22Rv1 (cell line): ENCODE measurements around the gene SLC26A6.

Experiments
- H3K27ac ChIP-seq: fragments of 450-650 bp; 2 replicates; pipeline ENCODE4 v1.5.1; 2017
- ZFX ChIP-seq: fragments of 450-650 bp; IDR thresholded peaks from 2 replicates; pipeline ENCODE4 v1.6.1; 2017; ENCODE audit warnings: antibody characterized with exemption, borderline replicate concordance
- TF ChIP-seq, protein P1 (sequence below): fragments of 450-650 bp; IDR thresholded peaks from 2 replicates; pipeline ENCODE4 v1.5.1; 2017; ENCODE audit warnings: mild to moderate bottlenecking

SLC26A6 gene

GRCh38 chr3:48639944-48640606 is 4.8 kb upstream of the SLC26A6 start:
- H3K27ac ChIP-seq: no peak overlapping the region
- TF ChIP-seq, protein P1, sequence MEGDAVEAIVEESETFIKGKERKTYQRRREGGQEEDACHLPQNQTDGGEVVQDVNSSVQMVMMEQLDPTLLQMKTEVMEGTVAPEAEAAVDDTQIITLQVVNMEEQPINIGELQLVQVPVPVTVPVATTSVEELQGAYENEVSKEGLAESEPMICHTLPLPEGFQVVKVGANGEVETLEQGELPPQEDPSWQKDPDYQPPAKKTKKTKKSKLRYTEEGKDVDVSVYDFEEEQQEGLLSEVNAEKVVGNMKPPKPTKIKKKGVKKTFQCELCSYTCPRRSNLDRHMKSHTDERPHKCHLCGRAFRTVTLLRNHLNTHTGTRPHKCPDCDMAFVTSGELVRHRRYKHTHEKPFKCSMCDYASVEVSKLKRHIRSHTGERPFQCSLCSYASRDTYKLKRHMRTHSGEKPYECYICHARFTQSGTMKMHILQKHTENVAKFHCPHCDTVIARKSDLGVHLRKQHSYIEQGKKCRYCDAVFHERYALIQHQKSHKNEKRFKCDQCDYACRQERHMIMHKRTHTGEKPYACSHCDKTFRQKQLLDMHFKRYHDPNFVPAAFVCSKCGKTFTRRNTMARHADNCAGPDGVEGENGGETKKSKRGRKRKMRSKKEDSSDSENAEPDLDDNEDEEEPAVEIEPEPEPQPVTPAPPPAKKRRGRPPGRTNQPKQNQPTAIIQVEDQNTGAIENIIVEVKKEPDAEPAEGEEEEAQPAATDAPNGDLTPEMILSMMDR: no peak

GRCh38 chr3:48637305-48637704 is 2.0 kb upstream of the SLC26A6 start:
- TF ChIP-seq ZFX: no peak
- TF ChIP-seq, protein P1: no peak
- peak overlapping the region; percentile 85 for H3K27ac ChIP-seq

DNA sequence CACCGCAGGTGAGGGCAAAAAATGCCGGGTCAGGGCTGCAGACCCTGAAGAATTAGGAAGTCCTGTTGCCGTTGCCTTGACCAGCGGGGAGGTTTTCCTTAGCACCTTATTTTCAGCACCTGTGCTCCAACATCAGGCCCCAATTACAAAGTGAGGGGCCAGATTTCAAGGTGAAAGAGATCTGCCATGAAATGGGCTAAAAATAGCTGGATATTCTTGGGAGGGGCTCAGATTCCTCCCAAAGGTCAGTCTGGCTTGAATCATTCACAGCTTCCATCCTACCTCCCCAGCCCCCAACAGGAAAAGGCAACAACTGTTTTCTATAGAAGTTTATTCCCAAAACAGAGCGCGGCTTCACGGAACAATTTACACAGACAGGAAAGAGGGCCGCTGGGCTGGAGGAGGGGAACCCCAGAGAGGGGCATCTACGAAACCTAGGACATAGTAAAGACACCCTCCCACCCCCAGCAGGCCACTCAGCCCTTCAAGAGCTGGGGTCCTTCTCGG is 941 bp upstream of the SLC26A6 start:
- peak overlapping the region; percentile 85 for H3K27ac ChIP-seq

DNA sequence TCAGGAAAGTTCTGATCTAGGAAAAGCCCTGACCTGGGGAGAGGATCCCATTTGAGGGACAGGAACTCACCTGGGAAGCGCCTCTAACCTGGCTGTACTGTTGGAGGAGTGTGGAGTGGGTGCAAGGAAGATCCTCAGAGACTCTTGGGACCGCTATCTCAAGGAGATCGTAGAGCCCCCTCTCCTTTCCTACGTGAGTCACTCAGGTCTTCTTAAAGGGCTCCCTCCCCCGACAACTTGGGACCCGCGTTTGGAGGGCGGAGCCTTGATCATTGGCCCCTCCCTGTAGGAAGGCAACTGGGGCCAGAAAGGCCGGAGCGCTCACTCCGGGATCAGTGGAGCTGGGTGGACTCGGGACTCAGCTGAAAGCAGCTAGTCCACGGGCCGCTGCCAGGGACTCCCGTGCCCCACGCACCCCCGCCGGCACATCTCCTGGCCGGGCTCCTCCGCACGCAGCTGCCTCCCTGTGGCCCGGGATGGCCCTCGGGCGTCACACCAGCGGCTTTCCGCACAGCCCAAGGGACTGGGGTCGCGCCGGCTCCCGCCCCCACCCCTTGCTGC is 520 bp downstream of the SLC26A6 start:
- peak overlapping the region; percentile 85 for H3K27ac ChIP-seq
- TF ChIP-seq, protein P1: no peak
- TF ChIP-seq ZFX: no peak

More for the DNA sequence above, 941 bp upstream of the SLC26A6 start:
- no peak for TF ChIP-seq ZFX
- TF ChIP-seq, protein P1: no peak

DNA sequence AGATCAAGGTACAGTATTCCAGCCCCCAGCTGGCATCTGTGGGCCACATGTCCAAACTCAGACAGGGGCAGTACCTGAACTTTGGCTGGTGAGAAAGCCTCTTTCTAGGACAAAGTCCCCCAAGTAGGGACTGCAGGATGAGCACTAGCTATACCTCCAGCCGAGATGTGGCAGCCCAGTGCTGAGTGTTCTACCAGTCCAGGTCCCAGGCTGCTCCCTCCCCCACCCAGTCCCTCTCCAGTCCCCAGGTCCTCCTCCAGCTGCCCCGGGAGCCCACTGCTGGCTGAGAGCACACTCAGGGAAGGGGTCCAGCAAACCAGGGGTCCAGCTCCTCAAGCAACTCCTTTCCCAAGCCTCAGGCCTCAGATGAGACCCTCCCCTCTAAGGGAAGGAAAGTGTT is 1.5 kb downstream of the SLC26A6 start:
- no peak for TF ChIP-seq ZFX
- TF ChIP-seq, protein P1: no peak
- H3K27ac ChIP-seq: peak overlapping the region; percentile 85

DNA sequence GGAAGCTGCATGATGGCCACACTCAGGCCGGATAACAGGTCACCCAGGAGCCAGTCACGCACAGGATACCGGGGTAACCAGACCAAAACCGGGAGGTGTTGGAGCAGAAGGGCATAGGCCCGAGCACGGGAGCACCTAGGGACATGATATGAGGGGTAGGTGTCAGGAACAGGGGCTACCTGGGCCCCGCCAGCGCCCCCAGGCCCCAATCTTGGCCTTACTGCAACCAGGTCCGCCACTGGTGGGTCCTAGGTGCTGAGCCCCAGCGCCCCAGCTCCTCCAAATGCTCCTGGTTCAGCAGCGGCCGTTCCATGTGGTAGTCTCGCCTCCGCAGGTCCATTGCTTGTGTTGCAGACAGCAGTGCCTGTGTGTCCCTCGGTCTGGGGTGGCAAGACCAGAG is 2.0 kb downstream of the SLC26A6 start:
- no peak for TF ChIP-seq ZFX
- TF ChIP-seq, protein P1: no peak
- H3K27ac ChIP-seq: no peak overlapping the region
